B cell (primary cell): ENCODE measurements around the gene SP100. TPM values are rescaled to one million over a fixed set of nuclear protein-coding genes. Genes with fewer than 3 reads are reported as not detected.

Experiments used
- ATAC-seq: fragments of 200-7000 bp; cut with Tn5 transposase; one replicate; pipeline ENCODE4 v1.10.0; 2021; ENCODE audit warnings: low read depth, mild to moderate bottlenecking, moderate number of reproducible peaks, moderate library complexity
- CTCF ChIA-PET: fragments of 350-600 bp; sonication (Branson Sonifier 250); formaldehyde crosslinking; loops from one replicate; lab custom pipeline; 2021; ENCODE audit warnings: antibody characterized with exemption, inconsistent platforms; lab: Charles Lee
- POLR2A ChIA-PET: fragments of 350-600 bp; sonication (Branson Sonifier 250); formaldehyde crosslinking; loops from one replicate; lab custom pipeline; 2021; ENCODE audit warnings: antibody characterized with exemption; lab: Charles Lee
- DNase-seq: peaks from one replicate; pipeline ENCODE4 v3.0.0; 2013
- H2AFZ ChIP-seq: 2 replicates; pipeline ENCODE4 v1.6.1; 2012; ENCODE audit warnings: mild to moderate bottlenecking, low read depth, low read length; ENCODE audit not compliant: insufficient read depth, poor library complexity, severe bottlenecking
- H3K27ac ChIP-seq, 2 donors: 1 replicate in 1 of 2; 2 replicates in 1 of 2; pipeline ENCODE4 v1.5.1; 2012 to 2013; ENCODE audit warnings: low read length in 2 of 2, mild to moderate bottlenecking in 2 of 2, moderate library complexity in 1 of 2
- H3K27me3 ChIP-seq, 4 experiments: fragments of 200-600 bp in 1 of 4; sonication (generic) in 1 of 4; replicated peaks in 1 of 4; 1 replicate in 2 of 4; 2 replicates in 2 of 4; pipeline versions ENCODE4 v1.6.1 to v1.7.0; 2013 to 2016; ENCODE audit warnings: low read length in 3 of 4, mild to moderate bottlenecking in 2 of 4, mixed read lengths in 1 of 4, moderate library complexity in 1 of 4; ENCODE audit not compliant: insufficient read depth in 4 of 4, control insufficient read depth in 3 of 4; ENCODE audit errors: control extremely low read depth in 1 of 4
- H3K36me3 ChIP-seq, 2 experiments: replicated peaks in 1 of 2; 1 replicate in 1 of 2; 2 replicates in 1 of 2; pipeline versions ENCODE4 v1.6.1 to v1.7.1; 2013; ENCODE audit warnings: low read length in 1 of 2; ENCODE audit not compliant: insufficient read depth in 2 of 2, control insufficient read depth in 1 of 2; ENCODE audit errors: control extremely low read depth in 1 of 2, extremely low read depth in 1 of 2
- H3K4me1 ChIP-seq, 2 donors: fragments of 200-600 bp in 1 of 2; sonication (generic) in 1 of 2; 1 replicate in 1 of 2; 2 replicates in 1 of 2; pipeline versions ENCODE4 v1.5.1 to v1.6.1; 2013 to 2017; ENCODE audit warnings: low read length in 2 of 2; ENCODE audit not compliant: control insufficient read depth in 2 of 2, insufficient read depth in 2 of 2
- H3K4me2 ChIP-seq: replicated peaks from 2 replicates; pipeline ENCODE3; 2012; ENCODE audit warnings: mild to moderate bottlenecking, low read depth, low read length; ENCODE audit not compliant: poor library complexity, severe bottlenecking
- H3K4me3 ChIP-seq, 5 experiments: fragments of 200-600 bp in 1 of 5; sonication (generic) in 1 of 5; 1 replicate in 3 of 5; 2 replicates in 2 of 5; pipeline versions ENCODE4 v1.5.1 to v1.7.0; 2011 to 2016; ENCODE audit warnings: low read length in 4 of 5, mild to moderate bottlenecking in 4 of 5, low read depth in 2 of 5, control low read depth in 1 of 5, moderate library complexity in 1 of 5; ENCODE audit not compliant: insufficient read depth in 1 of 5; ENCODE audit errors: control extremely low read depth in 1 of 5, extremely low read depth in 1 of 5
- H3K79me2 ChIP-seq: fragments of 200-600 bp; sonication (generic); one replicate; pipeline ENCODE4 v1.6.0; 2016; ENCODE audit warnings: low read length; ENCODE audit not compliant: control insufficient read depth, insufficient read depth
- H3K9ac ChIP-seq: fragments of 200-600 bp; sonication (generic); 2 replicates; pipeline ENCODE4 v1.6.1; 2017; ENCODE audit warnings: mild to moderate bottlenecking, low read length, moderate library complexity
- H3K9me3 ChIP-seq, 3 donors: one replicate each; pipeline versions ENCODE4 v1.6.1 to v1.7.1; 2013; ENCODE audit warnings: low read length in 2 of 3; ENCODE audit not compliant: control insufficient read depth in 2 of 3, insufficient read depth in 1 of 3; ENCODE audit errors: control extremely low read depth in 1 of 3
- H4K20me1 ChIP-seq: 2 replicates; pipeline ENCODE4 v1.6.0; 2012; ENCODE audit warnings: mild to moderate bottlenecking, low read length; ENCODE audit not compliant: insufficient read depth, control insufficient read depth, poor library complexity, severe bottlenecking
- H3K27ac Mint-ChIP-seq: one replicate; pipeline ENCODE4 v1.8.0; 2021; ENCODE audit warnings: mixed read lengths
- H3K27me3 Mint-ChIP-seq: one replicate; pipeline ENCODE4 v1.8.0; 2021; ENCODE audit warnings: mixed read lengths
- H3K4me1 Mint-ChIP-seq: one replicate; pipeline ENCODE4 v1.8.0; 2021; ENCODE audit warnings: mixed read lengths
- H3K4me3 Mint-ChIP-seq: one replicate; pipeline ENCODE4 v1.8.0; 2021; ENCODE audit warnings: mixed read lengths
- H3K9me3 Mint-ChIP-seq: one replicate; pipeline ENCODE4 v1.8.0; 2022; ENCODE audit warnings: mixed read lengths; ENCODE audit not compliant: insufficient read depth
- EZH2 ChIP-seq: IDR thresholded peaks from 2 replicates; pipeline ENCODE4 v1.6.1; 2012; ENCODE audit warnings: borderline replicate concordance, low read depth, mild to moderate bottlenecking, moderate library complexity, low read length; ENCODE audit not compliant: insufficient read depth, poor library complexity, severe bottlenecking
- WGBS: methylation state at CpG from one replicate; pipeline ENCODE4 v1.1.5; 2013; ENCODE audit warnings: missing lambda C conversion rate; ENCODE audit not compliant: insufficient coverage; 5-methylcytosine and 5-hydroxymethylcytosine counted together
- intact Hi-C: fragments of 100-400 bp; cut with micrococcal nuclease; formaldehyde crosslinking; loops from one replicate; pipeline ENCODE4 v1.10.0; 2022
- polyA plus RNA-seq: library from polyadenylated mRNA; depleted of rRNA; stranded (reverse); fragments of >200 nt; gene quantifications from 2 replicates; pipeline ENCODE4 v1.2.3, GENCODE V29; 2012
- total RNA-seq, 2 donors: library from RNA; stranded (reverse); fragments of 120-200 nt in 1 of 2; gene quantifications; 1 replicate in 1 of 2; 2 replicates in 1 of 2; pipeline versions ENCODE4 v1.2.3 to v1.2.4, GENCODE V29; 2013 to 2022
- TF ChIP-seq, protein P1 (sequence below): fragments of 200-600 bp; IDR thresholded peaks from one replicate; pipeline ENCODE4 v1.8.0; 2022; ENCODE audit warnings: antibody characterized with exemption, mild to moderate bottlenecking

SP100 gene
- total and polyA plus RNA-seq, 2 donors (not counting 1 experiment from before 2014, with no cell fraction given): 209 to 554 TPM

DNA sequence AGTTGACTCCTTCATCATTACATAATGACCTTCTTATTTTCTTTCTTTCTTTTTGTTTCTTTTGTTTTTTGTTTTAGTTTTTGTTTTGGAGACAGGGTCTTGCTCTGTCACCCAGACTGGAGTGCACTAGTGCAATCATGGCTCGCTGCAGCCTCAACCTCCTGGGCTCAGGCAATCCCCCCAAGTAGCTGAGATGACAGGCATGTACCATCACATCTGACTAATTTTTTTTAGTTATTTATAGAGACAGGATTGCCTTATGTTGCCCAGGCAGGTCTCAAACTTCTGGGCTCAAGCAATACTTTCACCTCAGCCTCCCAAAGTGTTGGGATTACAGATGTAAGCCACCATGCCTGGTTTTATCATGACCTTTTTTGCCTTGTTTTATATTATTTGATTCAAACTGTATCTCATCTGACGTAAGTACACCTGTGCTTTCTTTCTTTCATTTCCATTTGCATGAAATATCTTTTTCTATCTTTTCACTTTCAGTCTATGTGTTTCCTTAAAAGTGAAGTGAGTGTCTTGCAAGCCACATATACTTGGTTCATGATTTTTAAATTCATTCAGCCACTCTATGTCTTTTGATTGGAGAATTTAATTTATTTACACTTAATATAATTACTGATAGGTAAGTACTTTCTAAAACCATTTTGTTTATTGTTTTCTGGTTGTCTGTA lies 39.1 kb downstream of the SP100 start:
- Histone ChIP-seq H3K9me3 (peaks cover 10 to 15% (median 15%) of the 10 kb centered on the region in 3 donors), H4K20me1 (no peaks in the 10 kb centered on the region), H3K4me1 (peaks cover 43 to 79% of the 10 kb centered on the region in 2 donors), H3K27me3 (no peaks in the 10 kb centered on the region), H2AFZ (no peak overlapping the region), H3K79me2 (peaks cover 91% of the 10 kb centered on the region), H3K9ac (no peak overlapping the region), H3K4me3 (no peak overlapping the region), H3K27ac (peak overlapping the region; percentile 4 to 98), H3K4me2 (peak overlapping the region; percentile 10), H3K36me3 (peaks cover 8 to 96% of the 10 kb centered on the region in 2 experiments)
- ChIA-PET POLR2A (no interaction called here), CTCF (interaction anchor here (1.2 kb wide), 1 partner anchor 13 kb away, joined by 4 read pairs; no protein-coding TSS in a partner anchor)
- ATAC-seq (no peak), DNase-seq (no peak)
- intact Hi-C loops: loop anchor here (2.0 kb wide), 1 partner anchor 14 kb away; no protein-coding TSS in a partner anchor
- no peak for TF ChIP-seq EZH2
- TF ChIP-seq, protein P1, sequence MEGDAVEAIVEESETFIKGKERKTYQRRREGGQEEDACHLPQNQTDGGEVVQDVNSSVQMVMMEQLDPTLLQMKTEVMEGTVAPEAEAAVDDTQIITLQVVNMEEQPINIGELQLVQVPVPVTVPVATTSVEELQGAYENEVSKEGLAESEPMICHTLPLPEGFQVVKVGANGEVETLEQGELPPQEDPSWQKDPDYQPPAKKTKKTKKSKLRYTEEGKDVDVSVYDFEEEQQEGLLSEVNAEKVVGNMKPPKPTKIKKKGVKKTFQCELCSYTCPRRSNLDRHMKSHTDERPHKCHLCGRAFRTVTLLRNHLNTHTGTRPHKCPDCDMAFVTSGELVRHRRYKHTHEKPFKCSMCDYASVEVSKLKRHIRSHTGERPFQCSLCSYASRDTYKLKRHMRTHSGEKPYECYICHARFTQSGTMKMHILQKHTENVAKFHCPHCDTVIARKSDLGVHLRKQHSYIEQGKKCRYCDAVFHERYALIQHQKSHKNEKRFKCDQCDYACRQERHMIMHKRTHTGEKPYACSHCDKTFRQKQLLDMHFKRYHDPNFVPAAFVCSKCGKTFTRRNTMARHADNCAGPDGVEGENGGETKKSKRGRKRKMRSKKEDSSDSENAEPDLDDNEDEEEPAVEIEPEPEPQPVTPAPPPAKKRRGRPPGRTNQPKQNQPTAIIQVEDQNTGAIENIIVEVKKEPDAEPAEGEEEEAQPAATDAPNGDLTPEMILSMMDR: no peak
- Mint-ChIP-seq H3K9me3 (peaks cover 4% of the 10 kb centered on the region), H3K27me3 (no peaks in the 10 kb centered on the region), H3K4me1 (peaks cover 84% of the 10 kb centered on the region), H3K27ac (peak overlapping the region; percentile 70), H3K4me3 (peak overlapping the region; percentile 21)
- WGBS: no CpG with 5 or more reads among the region's 2 CpGs
